ENCODE measurements around the gene BCL2.
A peak's percentile ranks its signal among the peaks of the same experiment; 100 is the strongest.

The BCL2 gene

DNA sequence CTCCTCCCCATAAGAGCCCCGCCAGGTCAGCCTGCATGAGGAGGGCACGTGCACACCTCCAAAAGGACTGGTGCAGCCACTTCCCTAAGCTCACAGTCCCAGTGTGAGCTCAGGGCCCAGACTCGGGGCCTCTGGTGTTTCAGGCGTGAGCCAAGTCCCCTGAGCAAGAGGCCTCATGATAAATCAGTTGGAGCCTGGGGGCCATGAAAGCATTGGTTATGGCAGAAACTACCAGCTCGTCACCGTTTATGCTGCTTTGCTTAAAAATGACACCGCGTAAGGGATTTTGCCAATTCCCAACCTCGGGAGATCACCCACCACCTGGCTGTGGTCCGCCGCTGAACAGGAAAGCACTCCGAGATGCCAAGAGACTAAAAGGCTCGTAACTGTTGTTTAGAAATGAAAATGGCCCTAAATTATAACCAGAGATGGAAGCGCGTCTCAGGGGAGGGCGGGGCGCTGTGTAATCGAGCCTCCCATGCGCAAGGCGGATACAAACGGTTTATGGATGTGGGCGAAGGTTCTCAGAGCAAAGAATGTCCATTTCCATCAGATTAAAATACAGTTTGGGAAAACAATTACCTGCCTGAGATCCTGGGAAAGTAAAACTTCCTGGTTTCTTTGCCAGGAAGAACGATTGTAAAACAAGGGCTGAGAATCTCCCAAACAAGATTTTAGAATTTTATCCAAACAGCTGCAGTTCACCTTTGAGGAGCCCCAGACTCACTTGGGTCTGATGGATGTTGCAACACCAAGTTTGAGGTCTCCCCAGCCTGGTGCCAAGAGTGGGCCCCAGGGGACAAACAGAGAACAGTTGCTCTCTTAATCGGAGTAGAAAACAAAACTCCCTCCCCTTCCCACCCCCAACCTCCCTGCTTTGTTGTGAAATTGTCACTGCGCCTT is 141.4 kb downstream of the BCL2 start:
- H3K27me3 Mint-ChIP-seq, result no peaks in the 10 kb centered on the region
- ATAC-seq (ENCODE audit: low read depth) (peak; percentile 34), DNase-seq (ENCODE audit: low spot score in 2 of 2) (no peak)
- H3K27ac Mint-ChIP-seq, result peak overlapping the region; percentile 32
- H3K4me3 Mint-ChIP-seq, result no peak overlapping the region
- peaks cover 11% of the 10 kb centered on the region for H3K36me3 Mint-ChIP-seq
- H3K4me1 Mint-ChIP-seq, result peaks cover 73% of the 10 kb centered on the region
- no peaks in the 10 kb centered on the region for H3K9me3 Mint-ChIP-seq

DNA sequence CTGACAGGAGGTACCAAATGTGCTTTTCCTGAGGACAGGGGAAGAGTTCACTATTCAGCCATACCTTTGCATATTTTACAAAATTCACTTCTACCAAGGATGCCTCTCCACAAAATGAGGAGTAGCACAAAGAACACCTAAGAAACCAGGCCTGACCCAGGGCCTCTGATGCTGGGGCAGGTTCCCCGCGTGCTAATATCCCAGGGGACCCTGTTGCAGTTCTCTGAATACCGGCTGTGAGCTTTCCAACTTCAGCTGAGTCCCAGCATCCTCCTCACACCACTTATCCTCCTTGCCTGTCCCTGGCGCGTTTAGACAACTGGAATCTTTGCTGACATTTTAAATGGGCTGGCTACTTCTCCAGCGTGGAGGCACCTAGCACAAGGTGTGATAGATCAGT is 142.3 kb downstream of the BCL2 start:
- peaks cover 14% of the 10 kb centered on the region for H3K36me3 Mint-ChIP-seq
- no peak overlapping the region for H3K4me3 Mint-ChIP-seq
- ATAC-seq (ENCODE audit: low read depth) (peak; percentile 65), DNase-seq (ENCODE audit: low spot score in 2 of 2) (no peak)
- H3K4me1 Mint-ChIP-seq, result peaks cover 66% of the 10 kb centered on the region
- H3K27me3 Mint-ChIP-seq, result no peaks in the 10 kb centered on the region
- H3K27ac Mint-ChIP-seq, result peak overlapping the region; percentile 87
- no peaks in the 10 kb centered on the region for H3K9me3 Mint-ChIP-seq

DNA sequence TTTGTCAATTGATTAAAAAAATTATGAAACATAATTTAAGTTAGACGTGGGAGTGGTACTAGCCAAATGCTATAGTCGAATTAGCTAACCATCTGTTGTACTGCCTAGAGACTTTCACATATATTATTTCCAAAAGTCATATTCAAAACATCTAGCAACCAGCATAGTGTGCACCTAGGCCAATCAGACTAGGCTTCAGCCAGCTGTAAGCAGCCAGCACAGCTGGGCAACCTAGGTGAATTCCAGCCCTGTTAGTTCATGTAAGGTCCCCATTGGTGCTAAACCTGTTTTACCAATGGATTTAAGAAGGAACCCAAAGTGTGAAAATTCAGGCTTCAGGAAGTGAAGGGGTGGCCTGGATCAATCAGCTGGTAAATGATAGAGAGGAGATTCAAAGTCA is 144.3 kb downstream of the BCL2 start:
- Mint-ChIP-seq H3K27me3 (no peaks in the 10 kb centered on the region), H3K36me3 (peaks cover 22% of the 10 kb centered on the region), H3K4me3 (no peak overlapping the region), H3K4me1 (peaks cover 59% of the 10 kb centered on the region), H3K27ac (peak overlapping the region; percentile 78), H3K9me3 (no peaks in the 10 kb centered on the region)
- DNase-seq (ENCODE audit: low spot score in 2 of 2) (no peak), ATAC-seq (ENCODE audit: low read depth) (peak; percentile 71)

DNA sequence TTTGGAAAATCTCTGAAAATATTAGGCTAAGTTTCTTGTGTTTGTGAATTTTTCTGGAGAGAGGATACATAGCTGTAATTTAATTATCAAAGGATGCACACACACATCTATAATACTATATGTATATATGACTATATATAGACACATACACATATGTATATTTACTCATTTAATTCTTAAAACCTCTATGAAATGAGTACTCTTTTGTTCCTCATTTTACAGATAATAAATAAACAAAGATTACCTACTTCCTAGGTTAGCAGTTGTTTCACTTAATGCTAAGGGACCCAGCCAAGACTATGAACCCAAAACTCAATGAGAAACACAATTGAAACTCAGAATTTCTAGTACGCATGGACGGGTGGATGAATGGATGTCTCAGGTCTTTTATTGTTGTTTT is 145.6 kb downstream of the BCL2 start:
- DNase-seq (ENCODE audit: low spot score in 2 of 2) (no peak), ATAC-seq (ENCODE audit: low read depth) (no peak)
- Mint-ChIP-seq H3K27ac (peak overlapping the region; percentile 78), H3K27me3 (no peaks in the 10 kb centered on the region), H3K36me3 (peaks cover 27% of the 10 kb centered on the region), H3K4me3 (no peak overlapping the region), H3K9me3 (no peaks in the 10 kb centered on the region), H3K4me1 (peaks cover 54% of the 10 kb centered on the region)

DNA sequence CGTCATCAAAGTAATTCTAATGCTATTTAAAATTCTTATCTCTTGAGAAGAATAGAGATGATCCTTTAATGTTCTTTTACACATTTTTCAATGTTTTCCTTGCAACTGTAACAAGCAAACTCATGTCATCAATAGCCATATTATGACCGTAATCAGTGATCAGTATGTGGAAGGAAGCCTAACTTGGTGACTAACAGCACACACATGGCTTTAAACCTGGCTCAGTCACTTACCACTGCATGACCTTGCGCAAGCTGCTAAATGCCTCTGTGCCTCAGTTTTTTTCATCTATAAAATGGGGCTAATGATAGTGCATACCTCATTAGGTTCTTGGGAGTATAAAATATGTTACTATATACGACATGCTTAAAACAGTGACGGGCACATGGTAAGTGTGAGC is 149.7 kb downstream of the BCL2 start:
- Mint-ChIP-seq H3K36me3 (peaks cover 30% of the 10 kb centered on the region), H3K4me1 (peaks cover 39% of the 10 kb centered on the region), H3K9me3 (no peaks in the 10 kb centered on the region), H3K27me3 (no peaks in the 10 kb centered on the region), H3K4me3 (no peak overlapping the region), H3K27ac (no peak overlapping the region)
- DNase-seq (ENCODE audit: low spot score in 2 of 2) (no peak), ATAC-seq (ENCODE audit: low read depth) (no peak)

DNA sequence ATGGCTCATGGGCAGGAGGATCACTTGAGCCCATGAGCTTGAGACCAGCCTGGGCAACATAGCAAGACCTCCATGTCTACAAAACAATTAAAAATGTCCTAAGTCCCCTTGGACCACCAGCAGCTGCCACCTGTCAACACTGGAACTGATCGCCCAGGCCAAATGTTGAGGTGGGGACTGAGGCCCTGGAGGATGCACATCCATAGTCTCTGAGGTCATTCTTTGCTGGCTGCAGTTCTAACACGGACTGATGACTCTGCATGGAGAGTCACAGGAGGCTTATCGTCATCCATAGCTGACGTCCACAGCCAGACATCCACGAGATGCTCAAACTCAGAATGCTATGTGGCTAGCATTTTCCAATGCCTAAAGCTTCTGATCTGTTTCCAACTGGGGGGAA is 151.3 kb downstream of the BCL2 start:
- Mint-ChIP-seq H3K4me1 (peaks cover 46% of the 10 kb centered on the region), H3K27ac (peak overlapping the region; percentile 87), H3K27me3 (no peaks in the 10 kb centered on the region), H3K36me3 (peaks cover 33% of the 10 kb centered on the region), H3K9me3 (no peaks in the 10 kb centered on the region), H3K4me3 (no peak overlapping the region)
- DNase-seq (ENCODE audit: low spot score in 2 of 2) (no peak), ATAC-seq (ENCODE audit: low read depth) (no peak)

DNA sequence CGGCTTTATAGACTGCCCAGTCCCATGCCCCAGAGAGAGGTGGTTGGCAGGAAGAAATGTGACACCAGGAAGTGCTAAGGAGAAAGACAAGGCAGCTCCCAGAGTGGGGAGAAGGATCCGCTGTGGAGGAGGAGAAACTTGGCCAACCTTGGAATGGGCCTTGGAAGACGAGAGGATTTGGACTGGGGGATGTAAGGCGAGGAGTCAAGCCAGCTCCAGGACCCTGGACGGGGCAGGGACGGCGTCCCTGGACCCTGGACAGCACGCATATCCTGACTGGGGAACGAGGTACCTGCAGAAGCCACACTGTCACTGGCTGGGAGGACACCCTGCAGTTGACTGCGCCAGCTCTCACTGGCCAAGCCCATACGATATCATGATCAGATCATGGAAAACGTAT is 153.4 kb downstream of the BCL2 start:
- Mint-ChIP-seq H3K27ac (peak overlapping the region; percentile 98), H3K36me3 (peaks cover 26% of the 10 kb centered on the region), H3K4me3 (no peak overlapping the region), H3K27me3 (no peaks in the 10 kb centered on the region), H3K9me3 (peaks cover 1% of the 10 kb centered on the region), H3K4me1 (peaks cover 59% of the 10 kb centered on the region)
- ATAC-seq (ENCODE audit: low read depth), result no peak
- DNase-seq (ENCODE audit: low spot score in 2 of 2), result no peak

DNA sequence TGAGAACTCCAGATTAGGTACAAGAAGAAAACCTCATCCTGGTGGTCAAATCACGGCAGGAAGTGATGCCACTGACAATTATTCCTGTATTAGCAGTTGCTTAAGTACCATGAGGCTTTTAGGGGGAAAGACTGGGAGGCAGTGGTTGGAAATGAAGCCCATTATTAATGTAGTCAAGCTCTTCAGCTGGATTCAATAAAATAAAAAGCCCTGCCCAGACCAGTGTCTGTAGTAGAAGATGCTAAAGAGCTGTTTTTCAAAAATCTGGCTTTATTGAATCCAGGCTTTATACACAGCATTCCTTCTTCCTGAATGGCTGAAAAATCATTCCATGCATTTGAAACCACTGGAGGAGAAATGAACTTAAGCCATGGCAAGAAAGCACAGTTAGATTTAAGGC is 155.2 kb downstream of the BCL2 start:
- peaks cover 65% of the 10 kb centered on the region for H3K4me1 Mint-ChIP-seq
- H3K36me3 Mint-ChIP-seq, result peaks cover 22% of the 10 kb centered on the region
- no peaks in the 10 kb centered on the region for H3K27me3 Mint-ChIP-seq
- peak overlapping the region; percentile 98 for H3K27ac Mint-ChIP-seq
- ATAC-seq (ENCODE audit: low read depth) (no peak), DNase-seq (ENCODE audit: low spot score in 2 of 2) (no peak)
- peaks cover 2% of the 10 kb centered on the region for H3K9me3 Mint-ChIP-seq
- H3K4me3 Mint-ChIP-seq, result no peak overlapping the region

DNA sequence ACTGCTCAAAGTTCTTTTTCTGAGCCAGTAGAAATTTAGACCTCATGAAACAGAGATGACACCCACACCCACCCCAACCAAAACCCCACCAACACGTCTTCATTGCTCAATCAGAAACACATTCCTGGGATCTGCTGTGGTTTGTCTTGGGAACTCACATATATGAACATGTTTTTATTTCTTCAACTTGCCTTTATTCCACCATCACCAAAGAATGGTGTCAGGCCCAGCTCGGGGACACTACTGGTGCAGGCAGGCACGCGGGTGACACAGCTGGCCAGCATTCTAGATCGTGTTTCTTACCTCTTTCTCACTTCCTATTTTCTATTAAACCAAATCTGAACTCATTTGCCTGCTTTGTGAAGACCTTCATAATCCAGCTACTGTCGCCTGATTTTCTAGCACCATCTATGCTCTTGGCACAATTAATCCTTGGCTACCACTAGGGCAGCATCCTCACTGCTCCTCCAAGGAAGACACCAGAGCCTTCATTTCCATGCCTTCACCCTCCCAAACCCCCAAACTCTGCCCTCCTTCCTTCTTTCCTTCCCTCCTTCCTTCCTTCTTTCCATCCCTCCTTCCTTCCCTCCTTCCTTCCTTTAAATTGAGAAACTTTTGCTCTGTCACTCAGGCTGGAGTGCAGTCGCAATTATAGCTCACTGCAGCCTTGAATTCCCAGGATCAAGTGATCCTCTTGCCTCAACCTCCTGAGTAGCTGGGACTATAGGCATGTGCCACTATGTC is 157.1 kb downstream of the BCL2 start:
- Mint-ChIP-seq H3K27ac (peak overlapping the region; percentile 98), H3K36me3 (peaks cover 17% of the 10 kb centered on the region), H3K4me1 (peaks cover 72% of the 10 kb centered on the region), H3K27me3 (no peaks in the 10 kb centered on the region), H3K4me3 (peak overlapping the region; percentile 66), H3K9me3 (peaks cover 2% of the 10 kb centered on the region)
- peak; percentile 52 to 67 for DNase-seq (ENCODE audit: low spot score in 2 of 2)
- peak; percentile 52 for ATAC-seq (ENCODE audit: low read depth)

DNA sequence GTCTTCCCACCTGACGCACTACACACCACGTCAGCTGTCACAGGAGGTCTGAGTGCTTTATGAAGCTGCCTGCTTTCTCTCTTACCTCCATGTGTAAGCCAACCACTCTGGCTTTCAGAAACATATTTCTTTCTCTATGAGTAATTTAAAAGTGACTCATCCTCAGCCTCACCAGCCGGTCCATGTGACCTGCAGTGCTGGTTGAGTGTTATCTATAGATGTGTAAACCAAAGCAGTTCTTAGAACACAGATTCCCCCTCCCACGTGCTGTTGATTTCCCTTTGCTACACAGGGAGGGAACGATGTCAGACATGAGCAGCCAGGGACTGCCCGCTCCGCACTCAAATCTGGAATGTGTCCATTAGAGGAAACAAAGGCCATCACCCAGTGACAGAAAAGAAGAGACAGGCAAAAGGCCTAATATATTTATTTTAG is 157.8 kb downstream of the BCL2 start:
- Mint-ChIP-seq H3K27me3 (no peaks in the 10 kb centered on the region), H3K4me3 (peak overlapping the region; percentile 48), H3K36me3 (peaks cover 15% of the 10 kb centered on the region), H3K27ac (peak overlapping the region; percentile 98), H3K9me3 (peaks cover 2% of the 10 kb centered on the region), H3K4me1 (peaks cover 71% of the 10 kb centered on the region)
- peak; percentile 42 for ATAC-seq (ENCODE audit: low read depth)
- DNase-seq (ENCODE audit: low spot score in 2 of 2), result peak in 1 of 2 donors; percentile 48

DNA sequence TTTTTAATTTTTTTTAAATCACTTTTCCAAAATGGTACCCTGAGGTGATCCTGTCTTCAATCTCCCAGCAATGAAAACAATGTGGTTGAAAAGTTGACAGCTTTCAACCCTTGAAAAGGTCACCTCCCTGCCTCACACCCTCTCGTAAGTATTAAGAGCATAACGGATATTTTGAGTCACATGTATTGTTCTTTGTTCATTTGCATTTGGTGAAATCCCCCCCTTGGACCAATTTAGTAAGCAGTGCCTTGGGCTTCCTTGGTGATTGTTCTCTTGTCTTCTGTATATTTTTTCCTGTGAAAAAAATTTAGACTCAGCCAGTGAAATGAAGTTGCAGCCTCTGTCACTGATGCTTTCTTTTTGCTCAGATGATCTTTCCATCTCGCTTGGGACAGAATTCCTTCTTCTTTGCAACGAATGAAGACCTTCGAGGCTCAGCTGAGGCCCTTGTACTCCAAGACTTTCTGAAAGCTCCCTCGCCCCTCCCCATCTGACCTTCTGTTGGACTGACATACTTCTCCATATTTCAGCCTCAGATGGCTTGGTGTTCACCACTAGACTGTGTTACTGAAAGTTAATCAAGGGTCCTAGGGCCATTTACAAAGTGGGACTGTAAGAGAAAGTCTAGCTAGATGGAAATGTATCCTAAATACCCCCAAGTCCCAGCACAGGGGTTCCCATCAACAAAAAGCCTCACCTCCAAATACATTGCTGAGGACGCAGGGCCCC is 158.4 kb downstream of the BCL2 start:
- H3K4me3 Mint-ChIP-seq, result peak overlapping the region; percentile 72

DNA sequence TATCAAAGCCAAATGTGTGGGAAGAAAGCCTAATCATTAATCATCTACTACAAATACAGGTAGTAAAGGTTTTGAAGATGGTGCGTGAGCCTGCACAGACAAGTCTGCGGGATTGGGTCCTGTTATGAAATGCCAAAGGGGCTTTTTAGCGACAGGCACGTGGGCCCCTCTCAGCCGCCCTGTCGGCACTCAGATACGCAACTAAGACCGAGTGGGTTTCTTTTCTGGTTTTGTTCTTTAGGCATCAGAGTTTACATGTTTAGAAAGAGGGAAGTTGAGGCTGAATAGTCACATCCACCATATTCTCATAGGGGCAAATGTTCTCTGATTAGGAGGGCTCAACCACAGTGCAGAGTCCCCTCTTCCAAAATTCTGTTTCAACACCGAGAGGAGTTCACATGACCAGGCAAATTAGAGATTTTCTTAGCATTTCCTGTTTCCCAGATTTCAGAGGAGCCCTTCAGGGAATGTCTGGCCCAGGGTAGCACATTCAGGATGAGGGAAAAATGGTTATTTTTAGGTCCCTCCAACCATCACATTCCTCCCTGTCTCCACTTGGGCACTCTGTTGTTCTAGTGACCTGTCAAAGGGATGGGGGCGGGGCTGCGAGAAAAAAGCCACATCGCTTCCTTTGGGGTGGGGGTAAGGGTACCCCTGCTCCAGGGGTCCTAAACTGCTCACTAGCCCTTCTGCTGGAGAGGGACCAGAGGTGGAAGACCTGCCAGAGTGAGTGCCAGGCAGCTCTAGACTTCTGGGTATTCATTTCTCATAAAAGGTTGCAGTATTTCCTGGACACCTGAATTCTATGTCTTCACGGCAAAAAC is 159.2 kb downstream of the BCL2 start:
- Mint-ChIP-seq H3K4me1 (peaks cover 76% of the 10 kb centered on the region), H3K27ac (peak overlapping the region; percentile 98), H3K27me3 (no peaks in the 10 kb centered on the region), H3K4me3 (peak overlapping the region; percentile 72), H3K36me3 (peaks cover 9% of the 10 kb centered on the region), H3K9me3 (peaks cover 2% of the 10 kb centered on the region)
- DNase-seq (ENCODE audit: low spot score in 2 of 2) (peak in 1 of 2 donors; percentile 43), ATAC-seq (ENCODE audit: low read depth) (peak; percentile 9)

More for the DNA sequence above, 158.4 kb downstream of the BCL2 start:
- H3K27me3 Mint-ChIP-seq, result no peaks in the 10 kb centered on the region
- H3K9me3 Mint-ChIP-seq, result peaks cover 2% of the 10 kb centered on the region
- peaks cover 76% of the 10 kb centered on the region for H3K4me1 Mint-ChIP-seq
- peak; percentile 54 for ATAC-seq (ENCODE audit: low read depth)
- peak overlapping the region; percentile 98 for H3K27ac Mint-ChIP-seq
- H3K36me3 Mint-ChIP-seq, result peaks cover 14% of the 10 kb centered on the region
- DNase-seq (ENCODE audit: low spot score in 2 of 2), result peak; percentile 39 to 60

DNA sequence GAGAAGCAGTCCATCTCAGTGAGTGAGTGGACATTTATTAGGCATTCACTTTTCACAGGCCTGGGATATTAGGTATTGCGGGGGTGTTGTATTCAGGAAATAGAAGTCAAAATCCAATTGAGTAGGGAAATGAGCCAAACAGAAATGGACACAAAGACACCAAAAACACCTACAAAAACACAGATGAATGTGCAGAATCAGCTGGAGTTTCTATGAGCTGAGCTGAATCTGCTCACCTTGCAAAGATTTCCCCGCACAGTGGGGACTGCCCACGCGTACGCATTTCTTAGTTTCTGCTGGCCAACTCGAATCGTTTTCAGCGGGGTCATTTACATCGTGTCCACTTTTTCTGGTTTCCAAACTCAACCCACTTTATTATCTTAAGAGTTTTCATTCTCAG is 160.0 kb downstream of the BCL2 start:
- Mint-ChIP-seq H3K27me3 (no peaks in the 10 kb centered on the region), H3K9me3 (peaks cover 2% of the 10 kb centered on the region), H3K36me3 (peaks cover 6% of the 10 kb centered on the region), H3K4me3 (peak overlapping the region; percentile 86), H3K4me1 (peaks cover 80% of the 10 kb centered on the region), H3K27ac (peak overlapping the region; percentile 98)
- ATAC-seq (ENCODE audit: low read depth) (no peak), DNase-seq (ENCODE audit: low spot score in 2 of 2) (no peak)
